Measurements from ENCODE around the gene HMG20B. TPM values are rescaled to one million over a fixed set of nuclear protein-coding genes. Genes with fewer than 3 reads are reported as not detected.
"Not testable (repeated sequence)": the region's sequence is repeated elsewhere in the genome, so short reads cannot be mapped to it uniquely, and the experiment has no call there.

HMG20B gene
- total and polyA plus RNA-seq, 4 donors: 66.3 to 175 (median 67.8) TPM

DNA sequence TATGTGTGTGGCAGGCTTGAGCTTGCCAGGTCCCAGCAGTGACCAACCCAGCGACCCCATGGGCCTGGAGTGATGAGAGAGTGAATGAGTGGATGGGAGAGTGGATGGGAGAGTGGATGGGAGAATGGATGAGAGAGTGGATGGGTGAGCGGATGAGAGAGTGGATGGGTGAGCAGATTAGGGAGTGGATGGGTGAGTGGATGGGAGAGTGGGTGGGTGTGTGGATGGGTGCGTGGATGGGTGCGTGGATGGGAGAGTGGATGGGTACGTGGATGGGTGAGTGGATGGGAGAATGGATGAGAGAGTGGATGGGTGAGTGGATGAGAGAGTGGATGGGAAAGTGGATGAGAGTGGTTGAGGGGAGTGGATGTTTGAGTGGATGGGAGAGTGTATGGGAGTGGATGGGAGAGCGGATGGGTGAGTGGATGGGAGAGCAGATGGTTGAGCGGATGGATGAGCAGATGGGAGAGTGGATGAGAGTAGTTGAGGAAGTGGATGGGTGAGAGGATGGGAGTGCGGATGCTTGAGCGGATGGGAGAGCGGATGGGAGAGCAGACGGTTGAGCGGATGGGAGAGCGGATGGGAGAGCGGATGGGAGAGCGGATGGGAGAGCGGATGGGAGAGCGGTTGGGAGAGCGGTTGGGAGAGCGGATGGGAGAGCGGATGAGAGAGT is 44.1 kb upstream of the HMG20B start:
- DNase-seq (no peak), ATAC-seq (ENCODE audit: low FRiP score) (no peak)
- no peak overlapping the region for H3K27ac ChIP-seq (ENCODE audit: low read depth in 1 of 2, low read length in 2 of 2)
- no peaks in the 10 kb centered on the region for H3K4me1 ChIP-seq (ENCODE audit: control insufficient read depth in 1 of 2, insufficient read depth in 2 of 2, low read length in 2 of 2)
- WGBS, 2 donors: 93 to 97% methylated on average over 20 of the region's 20 CpGs
- intact Hi-C loops (cut with DNase I): no loop called here
- H3K9me3 ChIP-seq (ENCODE audit: control insufficient read depth, low read length): no peaks in the 10 kb centered on the region
- peaks cover 0 to 5% of the 10 kb centered on the region in 2 donors for H3K36me3 ChIP-seq (ENCODE audit: control insufficient read depth in 1 of 2, insufficient read depth in 2 of 2, low read length in 1 of 2)
- no peaks in the 10 kb centered on the region for H3K27me3 ChIP-seq (ENCODE audit: control insufficient read depth in 1 of 2, insufficient read depth in 2 of 2, low read length in 1 of 2)
- H3K4me3 ChIP-seq (ENCODE audit: low read length in 2 of 2): no peak overlapping the region

GRCh38 chr19:3529299-3529698 is 43.4 kb upstream of the HMG20B start:
- H3K4me1 ChIP-seq (ENCODE audit: control insufficient read depth in 1 of 2, insufficient read depth in 2 of 2, low read length in 2 of 2); H3K27me3 ChIP-seq (ENCODE audit: control insufficient read depth in 1 of 2, insufficient read depth in 2 of 2, low read length in 1 of 2); H3K4me3 ChIP-seq (ENCODE audit: low read length in 2 of 2); H3K9me3 ChIP-seq (ENCODE audit: control insufficient read depth, low read length); ATAC-seq (ENCODE audit: low FRiP score); DNase-seq; H3K36me3 ChIP-seq (ENCODE audit: control insufficient read depth in 1 of 2, insufficient read depth in 2 of 2, low read length in 1 of 2); H3K27ac ChIP-seq (ENCODE audit: low read depth in 1 of 2, low read length in 2 of 2); intact Hi-C loops (cut with DNase I): not testable (repeated sequence)
- 99 to 100% methylated on average over 7 of the region's 7 CpGs for WGBS, 2 donors

GRCh38 chr19:3530389-3530788 is 42.4 kb upstream of the HMG20B start:
- WGBS, 2 donors: 97% methylated on average over 12 of the region's 12 CpGs
- no peak for ATAC-seq (ENCODE audit: low FRiP score)
- intact Hi-C loops (cut with DNase I): no loop called here
- H3K4me1 ChIP-seq (ENCODE audit: control insufficient read depth in 1 of 2, insufficient read depth in 2 of 2, low read length in 2 of 2): no peaks in the 10 kb centered on the region
- no peaks in the 10 kb centered on the region for H3K27me3 ChIP-seq (ENCODE audit: control insufficient read depth in 1 of 2, insufficient read depth in 2 of 2, low read length in 1 of 2)
- H3K4me3 ChIP-seq (ENCODE audit: low read length in 2 of 2): no peak overlapping the region
- H3K36me3 ChIP-seq (ENCODE audit: control insufficient read depth in 1 of 2, insufficient read depth in 2 of 2, low read length in 1 of 2): peaks cover 0 to 5% of the 10 kb centered on the region in 2 donors
- H3K9me3 ChIP-seq (ENCODE audit: control insufficient read depth, low read length): no peaks in the 10 kb centered on the region
- H3K27ac ChIP-seq (ENCODE audit: low read depth in 1 of 2, low read length in 2 of 2): no peak overlapping the region
- DNase-seq: no peak

DNA sequence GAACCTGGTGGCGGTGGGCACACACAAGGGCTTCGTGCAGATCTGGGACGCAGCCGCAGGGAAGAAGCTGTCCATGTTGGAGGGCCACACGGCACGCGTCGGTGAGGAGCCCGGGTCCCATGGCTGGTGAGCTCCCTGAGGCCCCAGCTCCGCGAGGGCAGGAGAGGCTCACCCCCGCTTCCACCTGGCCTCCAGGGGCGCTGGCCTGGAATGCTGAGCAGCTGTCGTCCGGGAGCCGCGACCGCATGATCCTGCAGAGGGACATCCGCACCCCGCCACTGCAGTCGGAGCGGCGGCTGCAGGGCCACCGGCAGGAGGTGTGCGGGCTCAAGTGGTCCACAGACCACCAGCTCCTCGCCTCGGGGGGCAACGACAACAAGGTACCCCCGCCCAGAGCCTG is 41.0 kb upstream of the HMG20B start:
- DNase-seq: no peak
- ATAC-seq (ENCODE audit: low FRiP score): no peak
- Histone ChIP-seq H3K36me3 (ENCODE audit: control insufficient read depth in 1 of 2, insufficient read depth in 2 of 2, low read length in 1 of 2) (peaks cover 0 to 5% of the 10 kb centered on the region in 2 donors), H3K27ac (ENCODE audit: low read depth in 1 of 2, low read length in 2 of 2) (no peak overlapping the region), H3K4me3 (ENCODE audit: low read length in 2 of 2) (no peak overlapping the region), H3K9me3 (ENCODE audit: control insufficient read depth, low read length) (no peaks in the 10 kb centered on the region), H3K4me1 (ENCODE audit: control insufficient read depth in 1 of 2, insufficient read depth in 2 of 2, low read length in 2 of 2) (no peaks in the 10 kb centered on the region), H3K27me3 (ENCODE audit: control insufficient read depth in 1 of 2, insufficient read depth in 2 of 2, low read length in 1 of 2) (no peaks in the 10 kb centered on the region)
- intact Hi-C loops (cut with DNase I): no loop called here
- 91 to 93% methylated on average over 26 to 29 of the region's 29 CpGs for WGBS, 2 donors

DNA sequence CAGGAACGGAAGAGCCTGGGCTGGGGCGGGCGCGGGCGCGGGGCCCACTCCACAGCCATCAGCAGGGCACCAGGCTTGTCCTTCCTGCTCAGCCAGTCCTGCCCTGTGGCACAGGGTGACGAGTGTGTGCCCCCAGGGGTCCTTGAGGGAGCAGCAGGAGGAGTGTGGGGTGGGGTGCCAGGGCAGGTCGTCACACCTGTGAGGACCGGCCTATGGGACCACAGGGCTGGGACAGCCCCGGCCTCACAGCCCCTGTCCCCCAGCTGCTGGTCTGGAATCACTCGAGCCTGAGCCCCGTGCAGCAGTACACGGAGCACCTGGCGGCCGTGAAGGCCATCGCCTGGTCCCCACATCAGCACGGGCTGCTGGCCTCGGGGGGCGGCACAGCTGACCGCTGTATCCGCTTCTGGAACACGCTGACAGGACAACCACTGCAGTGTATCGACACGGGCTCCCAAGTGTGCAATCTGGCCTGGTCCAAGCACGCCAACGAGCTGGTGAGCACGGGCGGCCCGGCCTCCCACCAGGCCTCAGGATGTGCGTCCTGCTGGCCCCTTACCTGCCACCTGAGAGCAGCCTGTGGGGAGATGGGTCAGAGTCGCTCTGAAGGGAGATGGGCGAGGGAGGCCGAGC is 40.5 kb upstream of the HMG20B start:
- intact Hi-C loops (cut with DNase I): no loop called here
- 93 to 94% methylated on average over 26 to 33 of the region's 33 CpGs for WGBS, 2 donors
- no peaks in the 10 kb centered on the region for H3K4me1 ChIP-seq (ENCODE audit: control insufficient read depth in 1 of 2, insufficient read depth in 2 of 2, low read length in 2 of 2)

DNA sequence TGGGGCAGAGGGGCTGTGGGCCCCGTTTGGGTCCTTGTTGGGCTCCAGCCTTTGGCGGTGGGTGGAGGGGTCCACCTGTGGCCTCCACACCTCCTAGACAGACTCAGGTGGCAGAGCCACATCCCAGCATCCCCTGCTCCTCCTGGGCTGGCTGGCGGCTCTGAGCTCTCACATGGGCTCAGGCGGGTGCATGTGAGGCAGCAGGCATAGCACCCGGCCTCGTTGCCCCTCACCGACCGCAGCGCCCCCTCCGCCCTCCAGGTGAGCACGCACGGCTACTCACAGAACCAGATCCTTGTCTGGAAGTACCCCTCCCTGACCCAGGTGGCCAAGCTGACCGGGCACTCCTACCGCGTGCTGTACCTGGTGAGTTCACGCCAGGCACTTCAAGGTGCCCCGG is 39.7 kb upstream of the HMG20B start:
- H3K36me3 ChIP-seq (ENCODE audit: control insufficient read depth in 1 of 2, insufficient read depth in 2 of 2, low read length in 1 of 2): peaks cover 0 to 5% of the 10 kb centered on the region in 2 donors
- H3K27ac ChIP-seq (ENCODE audit: low read depth in 1 of 2, low read length in 2 of 2): no peak overlapping the region
- no peak overlapping the region for H3K4me3 ChIP-seq (ENCODE audit: low read length in 2 of 2)
- DNase-seq: no peak
- no peak for ATAC-seq (ENCODE audit: low FRiP score)
- intact Hi-C loops (cut with DNase I): no loop called here
- H3K27me3 ChIP-seq (ENCODE audit: control insufficient read depth in 1 of 2, insufficient read depth in 2 of 2, low read length in 1 of 2): no peaks in the 10 kb centered on the region
- no peaks in the 10 kb centered on the region for H3K4me1 ChIP-seq (ENCODE audit: control insufficient read depth in 1 of 2, insufficient read depth in 2 of 2, low read length in 2 of 2)
- no peaks in the 10 kb centered on the region for H3K9me3 ChIP-seq (ENCODE audit: control insufficient read depth, low read length)
- 85 to 90% methylated on average over 17 of the region's 17 CpGs for WGBS, 2 donors

More for the DNA sequence above, 40.5 kb upstream of the HMG20B start:
- Histone ChIP-seq H3K4me3 (ENCODE audit: low read length in 2 of 2) (no peak overlapping the region), H3K27me3 (ENCODE audit: control insufficient read depth in 1 of 2, insufficient read depth in 2 of 2, low read length in 1 of 2) (no peaks in the 10 kb centered on the region), H3K9me3 (ENCODE audit: control insufficient read depth, low read length) (no peaks in the 10 kb centered on the region), H3K27ac (ENCODE audit: low read depth in 1 of 2, low read length in 2 of 2) (no peak overlapping the region), H3K36me3 (ENCODE audit: control insufficient read depth in 1 of 2, insufficient read depth in 2 of 2, low read length in 1 of 2) (peaks cover 0 to 5% of the 10 kb centered on the region in 2 donors)
- no peak for DNase-seq
- ATAC-seq (ENCODE audit: low FRiP score): no peak

- Histone ChIP-seq H3K27me3 (ENCODE audit: control insufficient read depth in 1 of 2, insufficient read depth in 2 of 2, low read length in 1 of 2) (no peaks in the 10 kb centered on the region), H3K27ac (ENCODE audit: low read depth in 1 of 2, low read length in 2 of 2) (no peak overlapping the region), H3K4me3 (ENCODE audit: low read length in 2 of 2) (no peak overlapping the region), H3K36me3 (ENCODE audit: control insufficient read depth in 1 of 2, insufficient read depth in 2 of 2, low read length in 1 of 2) (peaks cover 0 to 5% of the 10 kb centered on the region in 2 donors), H3K4me1 (ENCODE audit: control insufficient read depth in 1 of 2, insufficient read depth in 2 of 2, low read length in 2 of 2) (no peaks in the 10 kb centered on the region), H3K9me3 (ENCODE audit: control insufficient read depth, low read length) (no peaks in the 10 kb centered on the region)
- 72 to 73% methylated on average over 12 of the region's 12 CpGs for WGBS, 2 donors
- ATAC-seq (ENCODE audit: low FRiP score): no peak
- no peak for DNase-seq
- intact Hi-C loops (cut with DNase I): no loop called here
Observed at GRCh38 chr19:3533563-3534216, 39.1 kb upstream of the HMG20B start.

DNA sequence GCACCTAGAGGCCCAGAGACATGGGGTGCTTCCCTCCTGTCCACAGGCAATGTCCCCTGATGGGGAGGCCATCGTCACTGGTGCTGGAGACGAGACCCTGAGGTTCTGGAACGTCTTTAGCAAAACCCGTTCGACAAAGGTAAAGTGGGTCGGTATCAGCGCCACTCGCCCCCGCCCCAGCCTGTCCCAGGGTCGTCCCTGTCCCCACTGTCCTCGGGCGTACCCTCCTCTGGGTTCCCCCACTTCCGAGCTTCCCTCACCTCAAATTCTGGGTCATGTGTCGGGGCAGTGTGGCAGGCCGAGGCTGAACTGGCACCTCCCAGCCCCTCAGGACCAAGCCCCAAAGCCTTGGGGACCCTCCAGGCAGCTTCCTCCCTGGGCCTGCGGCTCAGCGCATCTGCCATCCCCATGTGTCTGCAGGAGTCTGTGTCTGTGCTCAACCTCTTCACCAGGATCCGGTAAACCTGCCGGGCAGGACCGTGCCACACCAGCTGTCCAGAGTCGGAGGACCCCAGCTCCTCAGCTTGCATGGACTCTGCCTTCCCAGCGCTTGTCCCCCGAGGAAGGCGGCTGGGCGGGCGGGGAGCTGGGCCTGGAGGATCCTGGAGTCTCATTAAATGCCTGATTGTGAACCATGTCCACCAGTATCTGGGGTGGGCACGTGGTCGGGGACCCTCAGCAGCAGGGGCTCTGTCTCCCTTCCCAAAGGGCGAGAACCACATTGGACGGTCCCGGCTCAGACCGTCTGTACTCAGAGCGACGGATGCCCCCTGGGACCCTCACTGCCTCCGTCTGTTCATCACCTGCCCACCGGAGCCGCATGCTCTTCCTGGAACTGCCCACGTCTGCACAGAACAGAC is 38.1 kb upstream of the HMG20B start:
- intact Hi-C loops (cut with DNase I): no loop called here

More for the DNA sequence above, 38.1 kb upstream of the HMG20B start:
- Histone ChIP-seq H3K27ac (ENCODE audit: low read depth in 1 of 2, low read length in 2 of 2) (no peak overlapping the region), H3K4me3 (ENCODE audit: low read length in 2 of 2) (no peak overlapping the region), H3K4me1 (ENCODE audit: control insufficient read depth in 1 of 2, insufficient read depth in 2 of 2, low read length in 2 of 2) (no peaks in the 10 kb centered on the region), H3K27me3 (ENCODE audit: control insufficient read depth in 1 of 2, insufficient read depth in 2 of 2, low read length in 1 of 2) (no peaks in the 10 kb centered on the region), H3K36me3 (ENCODE audit: control insufficient read depth in 1 of 2, insufficient read depth in 2 of 2, low read length in 1 of 2) (peaks cover 0 to 5% of the 10 kb centered on the region in 2 donors), H3K9me3 (ENCODE audit: control insufficient read depth, low read length) (no peaks in the 10 kb centered on the region)
- 88 to 89% methylated on average over 38 of the region's 38 CpGs for WGBS, 2 donors
- DNase-seq (no peak), ATAC-seq (ENCODE audit: low FRiP score) (no peak)
